Measurements from ENCODE around the gene NINJ1.

Gene NINJ1

GRCh38 chr9:93076792-93077128 is 57.3 kb downstream of the NINJ1 start:
- no peak overlapping the region for H3K27ac ChIP-seq (ENCODE audit: low read length)
- no peak overlapping the region for H3K4me3 ChIP-seq (ENCODE audit: low read depth in 1 of 2, low read length in 2 of 2)
- peaks cover 0 to 24% of the 10 kb centered on the region in 2 donors for H3K4me1 ChIP-seq (ENCODE audit: control insufficient read depth in 1 of 2, insufficient read depth in 2 of 2, low read length in 2 of 2)
- H3K36me3 ChIP-seq (ENCODE audit: control insufficient read depth in 1 of 2, insufficient read depth in 2 of 2, low read length in 2 of 2): no peaks in the 10 kb centered on the region
- no peaks in the 10 kb centered on the region for H3K27me3 ChIP-seq (ENCODE audit: low read depth, low read length)
- no peaks in the 10 kb centered on the region for H3K9me3 ChIP-seq (ENCODE audit: control insufficient read depth in 1 of 2, low read length in 2 of 2)

GRCh38 chr9:93076101-93076791 is 57.8 kb downstream of the NINJ1 start:
- Histone ChIP-seq H3K36me3 (ENCODE audit: control insufficient read depth in 1 of 2, insufficient read depth in 2 of 2, low read length in 2 of 2) (no peaks in the 10 kb centered on the region), H3K27me3 (ENCODE audit: low read depth, low read length) (no peaks in the 10 kb centered on the region), H3K27ac (ENCODE audit: low read length) (no peak overlapping the region), H3K4me1 (ENCODE audit: control insufficient read depth in 1 of 2, insufficient read depth in 2 of 2, low read length in 2 of 2) (peaks cover 0 to 24% of the 10 kb centered on the region in 2 donors), H3K4me3 (ENCODE audit: low read depth in 1 of 2, low read length in 2 of 2) (no peak overlapping the region), H3K9me3 (ENCODE audit: control insufficient read depth in 1 of 2, low read length in 2 of 2) (no peaks in the 10 kb centered on the region)

DNA sequence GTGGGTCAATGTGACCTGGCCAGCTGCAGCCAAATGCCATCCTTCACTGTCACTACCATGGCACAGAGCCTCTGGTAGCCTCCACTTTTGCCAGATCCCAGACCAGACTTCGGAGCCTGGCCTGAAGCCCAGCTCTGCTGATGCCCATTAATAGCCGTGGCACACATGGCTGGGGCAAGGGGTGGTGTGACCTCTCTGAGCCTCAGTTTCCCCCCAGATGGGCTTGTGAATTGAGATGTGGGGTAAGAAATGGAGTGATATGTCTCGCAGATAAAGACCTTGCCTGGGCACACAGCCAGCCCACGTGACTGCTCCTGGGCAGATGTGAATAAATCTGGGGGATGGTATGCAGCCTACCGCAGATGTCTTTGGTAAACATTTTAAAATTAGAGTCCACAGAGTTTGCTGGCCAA is 61.7 kb downstream of the NINJ1 start:
- peaks cover 0 to 24% of the 10 kb centered on the region in 2 donors for H3K4me1 ChIP-seq (ENCODE audit: control insufficient read depth in 1 of 2, insufficient read depth in 2 of 2, low read length in 2 of 2)
- no peaks in the 10 kb centered on the region for H3K9me3 ChIP-seq (ENCODE audit: control insufficient read depth in 1 of 2, low read length in 2 of 2)
- H3K36me3 ChIP-seq (ENCODE audit: control insufficient read depth in 1 of 2, insufficient read depth in 2 of 2, low read length in 2 of 2): no peaks in the 10 kb centered on the region
- no peaks in the 10 kb centered on the region for H3K27me3 ChIP-seq (ENCODE audit: low read depth, low read length)
- H3K27ac ChIP-seq (ENCODE audit: low read length): no peak overlapping the region
- H3K4me3 ChIP-seq (ENCODE audit: low read depth in 1 of 2, low read length in 2 of 2): no peak overlapping the region

Data from muscle layer of duodenum (tissue), 2 donors.